DOHH2 (cell line): ENCODE data around the gene MAN2C1.
"Not testable (repeated sequence)": the region's sequence is repeated elsewhere in the genome, so short reads cannot be mapped to it uniquely, and the experiment has no call there.

Source experiments
- EZH2phosphoT487 ChIP-seq: fragments of 200-600 bp; sonication (generic); IDR thresholded peaks from 2 replicates; pipeline ENCODE4 v1.6.1; 2017; ENCODE audit warnings: borderline replicate concordance, mild to moderate bottlenecking, antibody characterized with exemption, low read length, moderate library complexity, mixed read lengths
- TF ChIP-seq, protein P1 (sequence below): fragments of 200-600 bp; sonication (generic); IDR thresholded peaks from one replicate; pipeline ENCODE4 v1.5.1; 2014; ENCODE audit warnings: antibody characterized with exemption, mild to moderate bottlenecking, low read depth, low read length; ENCODE audit not compliant: poor library complexity, severe bottlenecking

GRCh38 chr15:75319231-75319897, 49.0 kb downstream of the MAN2C1 start:
- TF ChIP-seq, protein P1, sequence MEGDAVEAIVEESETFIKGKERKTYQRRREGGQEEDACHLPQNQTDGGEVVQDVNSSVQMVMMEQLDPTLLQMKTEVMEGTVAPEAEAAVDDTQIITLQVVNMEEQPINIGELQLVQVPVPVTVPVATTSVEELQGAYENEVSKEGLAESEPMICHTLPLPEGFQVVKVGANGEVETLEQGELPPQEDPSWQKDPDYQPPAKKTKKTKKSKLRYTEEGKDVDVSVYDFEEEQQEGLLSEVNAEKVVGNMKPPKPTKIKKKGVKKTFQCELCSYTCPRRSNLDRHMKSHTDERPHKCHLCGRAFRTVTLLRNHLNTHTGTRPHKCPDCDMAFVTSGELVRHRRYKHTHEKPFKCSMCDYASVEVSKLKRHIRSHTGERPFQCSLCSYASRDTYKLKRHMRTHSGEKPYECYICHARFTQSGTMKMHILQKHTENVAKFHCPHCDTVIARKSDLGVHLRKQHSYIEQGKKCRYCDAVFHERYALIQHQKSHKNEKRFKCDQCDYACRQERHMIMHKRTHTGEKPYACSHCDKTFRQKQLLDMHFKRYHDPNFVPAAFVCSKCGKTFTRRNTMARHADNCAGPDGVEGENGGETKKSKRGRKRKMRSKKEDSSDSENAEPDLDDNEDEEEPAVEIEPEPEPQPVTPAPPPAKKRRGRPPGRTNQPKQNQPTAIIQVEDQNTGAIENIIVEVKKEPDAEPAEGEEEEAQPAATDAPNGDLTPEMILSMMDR = not testable (repeated sequence)
- TF ChIP-seq EZH2phosphoT487 = not testable (repeated sequence)
